SK-N-SH (cell line): ENCODE results near the gene MAPK11. TPM values are rescaled to one million over a fixed set of nuclear protein-coding genes. Genes with fewer than 3 reads are reported as not detected.

Experiments
- CTCF ChIA-PET: fragments of 300-600, 350-600 bp; formaldehyde crosslinking; extraction: SDS; loops from one replicate; lab custom pipeline; 2021; lab: Yijun Ruan, JAX
- POLR2A ChIA-PET: fragments of 350-600 bp; sonication (Branson Sonifier 250); formaldehyde crosslinking; extraction: SDS; loops from one replicate; lab custom pipeline; 2020; ENCODE audit warnings: antibody characterized with exemption, inconsistent platforms; lab: Yijun Ruan, JAX
- DNase-seq: peaks from one replicate; pipeline ENCODE4 v3.0.0; 2012
- H2AFZ ChIP-seq: fragments of 200-600 bp; sonication (generic); 2 replicates; pipeline ENCODE4 v1.8.1; 2016; ENCODE audit warnings: antibody characterized with exemption, mild to moderate bottlenecking, low read depth
- H3F3A ChIP-seq: fragments of 200-600 bp; sonication (generic); replicated peaks from 2 replicates; pipeline ENCODE3; 2016; ENCODE audit warnings: antibody characterized with exemption, mild to moderate bottlenecking; ENCODE audit not compliant: insufficient read depth
- H3K27ac ChIP-seq, 2 experiments: fragments of 200-500 bp in 1 of 2; fragments of 200-600 bp in 1 of 2; sonication (Bioruptor generic) in 1 of 2; sonication (generic), shearing (Covaris generic) in 1 of 2; 2 replicates each; pipeline versions ENCODE4 v1.5.1 to v1.6.1; 2014 to 2016; ENCODE audit warnings: low read depth in 2 of 2, inconsistent platforms in 1 of 2, low read length in 1 of 2, mild to moderate bottlenecking in 1 of 2, mixed read lengths in 1 of 2
- H3K27me3 ChIP-seq: fragments of 200-600 bp; sonication (generic), shearing (Covaris generic); 2 replicates; pipeline ENCODE4 v1.6.1; 2016; ENCODE audit warnings: mixed run types; ENCODE audit not compliant: insufficient read depth
- H3K36me3 ChIP-seq, 2 experiments: fragments of 200-500 bp in 1 of 2; fragments of 200-600 bp in 1 of 2; sonication (Bioruptor generic) in 1 of 2; sonication (generic) in 1 of 2; replicated peaks in 1 of 2; 2 replicates each; pipeline versions ENCODE3 to v1.5.1; 2014 to 2016; ENCODE audit warnings: low read length in 1 of 2, mild to moderate bottlenecking in 1 of 2; ENCODE audit not compliant: insufficient read depth in 2 of 2, control insufficient read depth in 1 of 2
- H3K4me1 ChIP-seq, 2 experiments: fragments of 200-500 bp in 1 of 2; fragments of 200-600 bp in 1 of 2; sonication (Bioruptor generic) in 1 of 2; sonication (generic), shearing (Covaris generic) in 1 of 2; 2 replicates each; pipeline versions ENCODE4 v1.5.1 to v1.6.1; 2014 to 2016; ENCODE audit warnings: low read depth in 1 of 2, low read length in 1 of 2, mixed run types in 1 of 2; ENCODE audit not compliant: insufficient read depth in 2 of 2, control insufficient read depth in 1 of 2
- H3K4me2 ChIP-seq: fragments of 200-600 bp; sonication (generic), shearing (Covaris generic); 2 replicates; pipeline ENCODE4 v1.6.1; 2017; ENCODE audit warnings: mixed run types
- H3K4me3 ChIP-seq, 2 experiments: fragments of 200-500 bp in 1 of 2; fragments of 200-600 bp in 1 of 2; sonication (Bioruptor generic) in 1 of 2; sonication (generic), shearing (Covaris generic) in 1 of 2; 2 replicates each; pipeline versions ENCODE4 v1.5.1 to v1.8.1; 2014 to 2016; ENCODE audit warnings: low read depth in 2 of 2, inconsistent platforms in 1 of 2, low read length in 1 of 2, mild to moderate bottlenecking in 1 of 2, mixed read lengths in 1 of 2, moderate library complexity in 1 of 2
- H3K79me2 ChIP-seq: fragments of 200-600 bp; sonication (generic); 2 replicates; pipeline ENCODE4 v1.8.1; 2017; ENCODE audit warnings: mild to moderate bottlenecking; ENCODE audit not compliant: insufficient read depth
- H3K9ac ChIP-seq: fragments of 200-600 bp; sonication (generic); 2 replicates; pipeline ENCODE4 v1.6.1; 2017; ENCODE audit warnings: mixed run types
- H3K9me2 ChIP-seq: fragments of 200-600 bp; sonication (generic); 2 replicates; pipeline ENCODE4 v1.6.1; 2017; ENCODE audit warnings: mixed run types
- H3K9me3 ChIP-seq: fragments of 200-600 bp; sonication (generic); 2 replicates; pipeline ENCODE4 v1.6.1; 2017; ENCODE audit warnings: mixed run types, mild to moderate bottlenecking, moderate library complexity
- H4K20me1 ChIP-seq: fragments of 200-600 bp; sonication (generic); 2 replicates; pipeline ENCODE4 v1.6.1; 2017; ENCODE audit warnings: mild to moderate bottlenecking, mixed run types; ENCODE audit not compliant: insufficient read depth
- FOXM1 ChIP-seq: IDR thresholded peaks from 2 replicates; pipeline ENCODE4 v1.4.0; 2012; ENCODE audit warnings: low read depth, mild to moderate bottlenecking
- MXI1 ChIP-seq: IDR thresholded peaks from 2 replicates; pipeline ENCODE4 v1.6.1; 2012; ENCODE audit warnings: mild to moderate bottlenecking, low read depth, low read length, improper control_type of control experiment
- POLR2AphosphoS5 ChIP-seq: IDR thresholded peaks from 2 replicates; pipeline ENCODE4 v1.6.1; 2012; ENCODE audit warnings: low read depth, low read length
- RAD21 ChIP-seq: IDR thresholded peaks from 2 replicates; pipeline ENCODE4 v1.6.1; 2012; ENCODE audit warnings: mild to moderate bottlenecking, low read length
- RCOR1 ChIP-seq: fragments of 150-350 bp; IDR thresholded peaks from 2 replicates; pipeline ENCODE4 v1.6.1; 2017; ENCODE audit warnings: antibody characterized with exemption, low read length
- REST ChIP-seq: IDR thresholded peaks from 2 replicates; pipeline ENCODE4 v1.6.1; 2012; ENCODE audit warnings: mild to moderate bottlenecking, low read depth, low read length, moderate library complexity
- RFX5 ChIP-seq: IDR thresholded peaks from 2 replicates; pipeline ENCODE4 v1.6.1; 2012; ENCODE audit warnings: mild to moderate bottlenecking, improper control_type of control experiment, low read length
- RXRA ChIP-seq: IDR thresholded peaks from 2 replicates; pipeline ENCODE4 v1.4.0; 2012; ENCODE audit warnings: low read depth, mild to moderate bottlenecking, borderline replicate concordance
- SMC3 ChIP-seq: IDR thresholded peaks from 2 replicates; pipeline ENCODE4 v1.6.1; 2012; ENCODE audit warnings: low read depth, low read length, improper control_type of control experiment
- TCF12 ChIP-seq: IDR thresholded peaks from 2 replicates; pipeline ENCODE4 v1.4.0; 2012
- TEAD4 ChIP-seq: IDR thresholded peaks from 2 replicates; pipeline ENCODE4 v1.4.0; 2012; ENCODE audit warnings: mild to moderate bottlenecking, borderline replicate concordance; ENCODE audit not compliant: insufficient read depth
- YY1 ChIP-seq: IDR thresholded peaks from 2 replicates; pipeline ENCODE4 v1.4.0; 2012; ENCODE audit warnings: low read depth, mild to moderate bottlenecking
- WGBS: methylation state at CpG from one replicate; pipeline ENCODE4 v1.1.6; 2017; ENCODE audit warnings: low lambda C conversion rate; 5-methylcytosine and 5-hydroxymethylcytosine counted together
- polyA plus RNA-seq, 3 experiments: library from polyadenylated mRNA; depleted of rRNA; stranded (reverse); fragments of >200 nt; gene quantifications; 2 replicates each; pipeline ENCODE4 v1.2.3, GENCODE V29; 2012
- TF ChIP-seq, protein P1 (sequence below): IDR thresholded peaks from 2 replicates; pipeline ENCODE4; 2012

MAPK11 gene
- polyA plus RNA-seq, 1 of the 3 experiments (the other 2 are of a cell fraction): 36.0 TPM

- Histone ChIP-seq H3K27ac (no peak overlapping the region), H4K20me1 (no peaks in the 10 kb centered on the region)
- no peak for TF ChIP-seq FOXM1
- no peak for TF ChIP-seq REST
- TF ChIP-seq, protein P1, sequence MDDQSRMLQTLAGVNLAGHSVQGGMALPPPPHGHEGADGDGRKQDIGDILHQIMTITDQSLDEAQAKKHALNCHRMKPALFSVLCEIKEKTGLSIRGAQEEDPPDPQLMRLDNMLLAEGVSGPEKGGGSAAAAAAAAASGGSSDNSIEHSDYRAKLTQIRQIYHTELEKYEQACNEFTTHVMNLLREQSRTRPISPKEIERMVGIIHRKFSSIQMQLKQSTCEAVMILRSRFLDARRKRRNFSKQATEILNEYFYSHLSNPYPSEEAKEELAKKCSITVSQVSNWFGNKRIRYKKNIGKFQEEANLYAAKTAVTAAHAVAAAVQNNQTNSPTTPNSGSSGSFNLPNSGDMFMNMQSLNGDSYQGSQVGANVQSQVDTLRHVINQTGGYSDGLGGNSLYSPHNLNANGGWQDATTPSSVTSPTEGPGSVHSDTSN: no peak
- TF ChIP-seq YY1: no peak
- no peak for TF ChIP-seq RFX5
- no peak for TF ChIP-seq POLR2AphosphoS5
- no peak for TF ChIP-seq RCOR1
- no peak for TF ChIP-seq TEAD4
- TF ChIP-seq RXRA: no peak
- no peak for TF ChIP-seq SMC3
- TF ChIP-seq RAD21: no peak
- TF ChIP-seq, all 33 proteins: peak for 0
- Histone ChIP-seq H3K9me2 (no peaks in the 10 kb centered on the region), H3K27me3 (no peaks in the 10 kb centered on the region), H3K9me3 (no peaks in the 10 kb centered on the region), H3K4me3 (no peak overlapping the region), H3K4me2 (no peak overlapping the region), H2AFZ (no peak overlapping the region), H3K36me3 (peaks cover under 1 to 51% of the 10 kb centered on the region in 2 experiments), H3F3A (no peaks in the 10 kb centered on the region), H3K4me1 (no peaks in the 10 kb centered on the region), H3K9ac (no peak overlapping the region), H3K79me2 (peaks cover 7% of the 10 kb centered on the region; the same call in 1 of the 2 replicates)
- CTCF ChIA-PET: interaction anchor here (0.5 to 2.2 kb wide), 6 partner anchors 10 to 76 kb away, joined by 3 to 7 read pairs (median 4); no protein-coding TSS in a partner anchor
- POLR2A ChIA-PET: interaction anchor here (0.6 kb wide), 1 partner anchor 919 kb away, joined by 4 read pairs; no protein-coding TSS in a partner anchor
- no peak for DNase-seq
- 96% methylated on average over 20 of the region's 24 CpGs for WGBS
Measured at GRCh38 chr22:50225200-50225969, 44.8 kb downstream of the MAPK11 start.

DNA sequence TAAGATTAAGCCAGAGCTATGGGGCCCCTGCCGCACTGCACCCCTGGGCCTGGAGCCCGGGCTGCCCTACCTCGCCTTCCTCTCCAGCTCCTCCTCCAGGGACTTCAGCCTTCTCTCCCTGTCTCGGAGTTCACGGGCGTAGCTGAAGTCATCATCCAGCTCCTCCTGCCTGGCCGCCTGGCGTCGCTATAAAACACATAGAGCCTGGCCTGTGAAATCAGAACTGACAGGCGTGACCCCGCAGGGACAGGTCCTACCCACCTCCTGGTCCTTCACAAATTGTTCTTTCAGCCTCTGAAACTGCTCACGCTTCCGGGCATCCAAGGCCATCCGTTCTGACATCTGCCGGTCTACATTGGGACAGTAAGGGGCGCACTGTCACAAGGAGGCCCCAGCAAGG, 46.1 kb downstream of the MAPK11 start:
- Histone ChIP-seq H2AFZ (no peak overlapping the region), H3K27ac (no peak overlapping the region), H3K36me3 (peaks cover 3 to 53% of the 10 kb centered on the region in 2 experiments), H3K9me3 (no peaks in the 10 kb centered on the region), H3K27me3 (no peaks in the 10 kb centered on the region), H3K9me2 (no peaks in the 10 kb centered on the region), H3K4me1 (peaks cover 0 to 6% of the 10 kb centered on the region in 2 experiments; a peak in 1 of 4 replicates), H3K79me2 (no peaks in the 10 kb centered on the region), H3K4me2 (no peak overlapping the region), H3K9ac (no peak overlapping the region)
- WGBS: 94% methylated on average over 16 of the region's 16 CpGs
- POLR2A ChIA-PET: interaction anchor here (0.6 kb wide), 1 partner anchor 36 kb away, joined by 3 read pairs; no protein-coding TSS in a partner anchor
- CTCF ChIA-PET: interaction anchor here (0.6 to 2.2 kb wide), 3 partner anchors 13 to 180 kb away, joined by 3 to 7 read pairs (median 4); no protein-coding TSS in a partner anchor
- DNase-seq: no peak
- TF ChIP-seq TCF12: no peak
- no peak for TF ChIP-seq MXI1
- no peak for TF ChIP-seq FOXM1
- TF ChIP-seq, all 33 proteins: peak for 0
- Histone ChIP-seq H4K20me1 (0 out of 2 replicates have a peak, but pooled peaks cover 4% of the 10 kb centered on the region), H3F3A (no peaks in the 10 kb centered on the region), H3K4me3 (no peak overlapping the region)
